Measurements from ENCODE around the gene ZNF561. TPM values are rescaled to one million over a fixed set of nuclear protein-coding genes. Genes with fewer than 3 reads are reported as not detected.

The ZNF561 gene
- total RNA-seq, 2 donors from 2014 or later, result 24.1 to 46.6 TPM

GRCh38 chr19:9650345-9650744 is 29.3 kb upstream of the ZNF561 start:
- TF ChIP-seq, protein P1, sequence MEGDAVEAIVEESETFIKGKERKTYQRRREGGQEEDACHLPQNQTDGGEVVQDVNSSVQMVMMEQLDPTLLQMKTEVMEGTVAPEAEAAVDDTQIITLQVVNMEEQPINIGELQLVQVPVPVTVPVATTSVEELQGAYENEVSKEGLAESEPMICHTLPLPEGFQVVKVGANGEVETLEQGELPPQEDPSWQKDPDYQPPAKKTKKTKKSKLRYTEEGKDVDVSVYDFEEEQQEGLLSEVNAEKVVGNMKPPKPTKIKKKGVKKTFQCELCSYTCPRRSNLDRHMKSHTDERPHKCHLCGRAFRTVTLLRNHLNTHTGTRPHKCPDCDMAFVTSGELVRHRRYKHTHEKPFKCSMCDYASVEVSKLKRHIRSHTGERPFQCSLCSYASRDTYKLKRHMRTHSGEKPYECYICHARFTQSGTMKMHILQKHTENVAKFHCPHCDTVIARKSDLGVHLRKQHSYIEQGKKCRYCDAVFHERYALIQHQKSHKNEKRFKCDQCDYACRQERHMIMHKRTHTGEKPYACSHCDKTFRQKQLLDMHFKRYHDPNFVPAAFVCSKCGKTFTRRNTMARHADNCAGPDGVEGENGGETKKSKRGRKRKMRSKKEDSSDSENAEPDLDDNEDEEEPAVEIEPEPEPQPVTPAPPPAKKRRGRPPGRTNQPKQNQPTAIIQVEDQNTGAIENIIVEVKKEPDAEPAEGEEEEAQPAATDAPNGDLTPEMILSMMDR (IDR thresholded peaks at IDR 0.05), result no peak
- Histone ChIP-seq H3K4me1 (ENCODE audit: control insufficient read depth in 1 of 2, low read depth in 2 of 2) (no peaks in the 10 kb centered on the region), H3K9me3 (peaks cover 30% of the 10 kb centered on the region), H3K36me3 (peaks cover 62% of the 10 kb centered on the region), H3K27me3 (replicated peaks; ENCODE audit: insufficient read depth) (no peaks in the 10 kb centered on the region), H3K27ac (no peak overlapping the region), H3K4me3 (no peak overlapping the region)
- ATAC-seq (ENCODE audit: insufficient number of reproducible peaks, low FRiP score, low read depth) (no peak), DNase-seq (ENCODE audit: low spot score) (no peak)

- Histone ChIP-seq H3K27ac (no peak overlapping the region), H3K9me3 (no peaks in the 10 kb centered on the region), H3K4me1 (ENCODE audit: control insufficient read depth in 1 of 2, low read depth in 2 of 2) (no peaks in the 10 kb centered on the region), H3K36me3 (peaks cover 27% of the 10 kb centered on the region), H3K4me3 (no peak overlapping the region), H3K27me3 (replicated peaks; ENCODE audit: insufficient read depth) (no peaks in the 10 kb centered on the region)
- DNase-seq (ENCODE audit: low spot score), result no peak
- no peak for ATAC-seq (ENCODE audit: insufficient number of reproducible peaks, low FRiP score, low read depth)
- TF ChIP-seq, protein P1 (IDR thresholded peaks at IDR 0.05), result no peak
These were observed 24.4 kb upstream of the ZNF561 start for GRCh38 chr19:9645472-9645871.

GRCh38 chr19:9644472-9644871 is 23.4 kb upstream of the ZNF561 start:
- Histone ChIP-seq H3K36me3 (peaks cover 24% of the 10 kb centered on the region), H3K4me3 (no peak overlapping the region), H3K27ac (no peak overlapping the region), H3K27me3 (replicated peaks; ENCODE audit: insufficient read depth) (no peaks in the 10 kb centered on the region), H3K9me3 (no peaks in the 10 kb centered on the region), H3K4me1 (ENCODE audit: control insufficient read depth in 1 of 2, low read depth in 2 of 2) (no peaks in the 10 kb centered on the region)
- no peak for ATAC-seq (ENCODE audit: insufficient number of reproducible peaks, low FRiP score, low read depth)
- no peak for DNase-seq (ENCODE audit: low spot score)
- TF ChIP-seq, protein P1 (IDR thresholded peaks at IDR 0.05), result no peak

DNA sequence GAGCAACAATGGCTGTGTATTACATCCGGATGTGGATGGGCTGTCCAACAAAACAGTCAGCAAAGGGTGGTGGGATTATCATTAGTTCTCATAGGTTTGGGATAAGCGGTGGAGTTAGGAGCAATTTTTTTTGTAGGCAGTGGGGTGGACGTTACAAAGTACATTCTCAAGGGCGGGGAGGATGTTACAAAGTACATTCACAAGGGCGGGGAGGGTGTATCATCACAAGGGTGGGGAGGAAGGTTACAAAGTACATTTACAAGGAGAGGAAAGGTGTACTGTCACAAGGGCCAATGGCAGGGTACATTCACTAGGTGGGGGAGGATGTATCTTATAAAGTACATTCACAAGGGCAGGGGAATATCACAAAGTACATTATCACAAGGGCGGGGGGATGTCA is 20.8 kb upstream of the ZNF561 start:
- Histone ChIP-seq H3K4me3 (no peak overlapping the region), H3K4me1 (ENCODE audit: control insufficient read depth in 1 of 2, low read depth in 2 of 2) (no peaks in the 10 kb centered on the region), H3K27me3 (replicated peaks; ENCODE audit: insufficient read depth) (no peaks in the 10 kb centered on the region), H3K27ac (no peak overlapping the region), H3K36me3 (peaks cover 17% of the 10 kb centered on the region), H3K9me3 (no peaks in the 10 kb centered on the region)
- TF ChIP-seq, protein P1 (IDR thresholded peaks at IDR 0.05), result no peak
- DNase-seq (ENCODE audit: low spot score) (no peak), ATAC-seq (ENCODE audit: insufficient number of reproducible peaks, low FRiP score, low read depth) (no peak)

DNA sequence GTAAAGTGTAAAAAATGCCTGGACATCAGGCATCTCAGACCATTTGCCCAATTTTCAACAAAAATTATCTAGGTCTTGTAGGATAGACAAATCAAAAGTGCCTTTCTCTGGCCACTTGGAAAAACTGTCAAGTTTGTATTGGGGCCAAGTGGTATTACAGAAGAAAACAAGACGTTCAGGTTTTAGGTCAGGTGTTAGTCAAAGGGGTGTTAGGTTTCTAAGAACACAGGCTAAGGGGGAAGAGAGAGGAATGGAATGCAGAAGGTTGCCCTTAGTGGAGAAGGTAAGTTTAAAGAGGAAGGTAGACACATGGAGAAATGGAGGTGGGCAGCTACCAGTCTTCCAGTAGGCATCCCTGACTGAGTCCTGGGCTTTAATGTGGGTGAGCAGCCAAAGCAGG is 19.9 kb upstream of the ZNF561 start:
- no peaks in the 10 kb centered on the region for H3K4me1 ChIP-seq (ENCODE audit: control insufficient read depth in 1 of 2, low read depth in 2 of 2)
- H3K27me3 ChIP-seq (replicated peaks; ENCODE audit: insufficient read depth), result no peaks in the 10 kb centered on the region
- peaks cover 17% of the 10 kb centered on the region for H3K36me3 ChIP-seq
- no peak for DNase-seq (ENCODE audit: low spot score)
- H3K9me3 ChIP-seq, result no peaks in the 10 kb centered on the region
- TF ChIP-seq, protein P1 (IDR thresholded peaks at IDR 0.05), result no peak
- H3K4me3 ChIP-seq, result no peak overlapping the region
- no peak for ATAC-seq (ENCODE audit: insufficient number of reproducible peaks, low FRiP score, low read depth)
- H3K27ac ChIP-seq, result no peak overlapping the region

Measured in thoracic aorta (tissue), 2 donors.